Naive thymus-derived CD8-positive, alpha-beta T cell (primary cell): ENCODE data around the gene ZDHHC11B. TPM values are rescaled to one million over a fixed set of nuclear protein-coding genes. Genes with fewer than 3 reads are reported as not detected.
"Not testable (repeated sequence)": the region's sequence is repeated elsewhere in the genome, so short reads cannot be mapped to it uniquely, and the experiment has no call there.

ENCODE experiments used
- ATAC-seq, 2 donors: fragments of 150-1000 bp; cut with Tn5 transposase in 1 of 2; sonication (Bioruptor Pico), chemical (Tn5 transposase) in 1 of 2; 1 replicate in 1 of 2; 2 replicates in 1 of 2; pipeline ENCODE4 v1.10.0; 2021; ENCODE audit warnings: mild to moderate bottlenecking in 2 of 2, moderate library complexity in 2 of 2
- POLR2A ChIA-PET: fragments of 350-600 bp; sonication (Branson Sonifier 250); formaldehyde crosslinking; loops from one replicate; lab custom pipeline; 2021; ENCODE audit warnings: antibody characterized with exemption; lab: Charles Lee
- DNase-seq, 10 donors: peaks; one replicate each; pipeline versions ENCODE4 v3.0.0 to v3.0.0-alpha.2; 2020 to 2022
- H3K27ac Mint-ChIP-seq, 10 donors: one replicate each; pipeline ENCODE4 v1.8.0; 2020 to 2022; ENCODE audit warnings: mild to moderate bottlenecking in 10 of 10, mixed read lengths in 10 of 10, moderate library complexity in 4 of 10, inconsistent platforms in 1 of 10
- H3K27me3 Mint-ChIP-seq, 5 donors: one replicate each; pipeline ENCODE4 v1.8.0; 2021 to 2022; ENCODE audit warnings: mixed read lengths in 5 of 5
- H3K36me3 Mint-ChIP-seq, 3 donors: one replicate each; pipeline ENCODE4 v1.8.0; 2020 to 2022; ENCODE audit warnings: mixed read lengths in 3 of 3, mild to moderate bottlenecking in 2 of 3, inconsistent platforms in 1 of 3
- H3K4me1 Mint-ChIP-seq, 4 donors: one replicate each; pipeline ENCODE4 v1.8.0; 2021 to 2022; ENCODE audit warnings: mixed read lengths in 4 of 4
- H3K4me3 Mint-ChIP-seq, 10 donors: one replicate each; pipeline ENCODE4 v1.8.0; 2020 to 2022; ENCODE audit warnings: mild to moderate bottlenecking in 10 of 10, mixed read lengths in 10 of 10, moderate library complexity in 6 of 10, inconsistent platforms in 1 of 10
- H3K9me3 Mint-ChIP-seq, 9 donors: one replicate each; pipeline ENCODE4 v1.8.0; 2020 to 2022; ENCODE audit warnings: mixed read lengths in 9 of 9, mild to moderate bottlenecking in 3 of 9, inconsistent platforms in 1 of 9, moderate library complexity in 1 of 9
- polyA plus RNA-seq, 3 donors: library from polyadenylated mRNA; unstranded; fragments of 300-500 nt; fragmentation: Illumina TruSeq; gene quantifications; one replicate each; pipeline ENCODE4 v1.2.3, GENCODE V29; 2021
- total RNA-seq, 8 experiments: library from RNA in 2 of 8; stranded (reverse) in 2 of 8; gene quantifications; one replicate each; pipeline ENCODE4 v1.2.3 and lab custom pipeline; 2021 to 2026

Gene ZDHHC11B
- total and polyA plus RNA-seq, 5 experiments from 2014 or later = 1.1 to 2.3 TPM; not detected in 3

DNA sequence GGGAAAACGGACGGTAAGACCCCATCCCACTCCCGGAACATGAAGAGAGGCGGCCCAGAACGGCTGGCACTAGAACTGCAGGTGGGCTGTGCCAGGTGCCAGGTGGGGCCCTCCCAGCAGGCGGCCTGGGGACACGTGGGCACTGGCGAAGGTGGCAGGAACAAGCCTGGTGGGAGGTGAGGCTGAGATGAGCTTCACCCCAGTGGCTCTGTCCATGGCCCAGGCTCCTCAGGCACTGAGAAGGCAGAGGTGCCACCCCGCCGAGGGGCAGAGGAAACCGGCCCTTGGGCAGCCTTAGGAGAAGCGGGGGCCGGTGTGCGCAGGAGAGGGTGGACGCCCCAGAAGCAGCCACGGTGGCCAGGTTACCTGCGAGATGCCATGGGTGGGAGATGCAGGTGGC lies 4.0 kb downstream of the ZDHHC11B start:
- ATAC-seq, H3K4me1 Mint-ChIP-seq, H3K27me3 Mint-ChIP-seq, H3K36me3 Mint-ChIP-seq, H3K4me3 Mint-ChIP-seq, POLR2A ChIA-PET, H3K27ac Mint-ChIP-seq, H3K9me3 Mint-ChIP-seq: not testable (repeated sequence)
- peak in 1 of 10 donors; percentile 55 for DNase-seq

DNA sequence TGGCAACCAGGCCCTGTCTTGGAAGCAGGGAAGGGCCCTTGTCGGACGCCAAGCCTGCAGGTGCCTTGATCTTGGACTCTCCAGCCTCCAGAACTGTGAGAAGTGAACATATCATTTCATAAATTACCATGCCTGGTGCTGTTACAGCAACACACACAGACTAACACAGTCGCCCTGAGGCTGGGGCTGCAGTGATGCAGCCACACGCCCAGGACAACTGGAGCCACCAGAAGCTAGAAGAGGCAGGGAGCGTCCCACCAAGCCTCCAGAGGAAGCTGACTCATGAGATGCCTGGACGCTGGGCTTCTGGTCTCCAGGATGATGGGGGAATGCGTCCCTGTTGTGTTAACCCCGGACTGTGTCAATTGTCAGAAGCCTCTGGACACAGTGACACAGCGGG lies 5.6 kb downstream of the ZDHHC11B start:
- POLR2A ChIA-PET, ATAC-seq, H3K4me3 Mint-ChIP-seq, H3K27ac Mint-ChIP-seq, H3K36me3 Mint-ChIP-seq, H3K27me3 Mint-ChIP-seq, DNase-seq, H3K4me1 Mint-ChIP-seq, H3K9me3 Mint-ChIP-seq: not testable (repeated sequence)

DNA sequence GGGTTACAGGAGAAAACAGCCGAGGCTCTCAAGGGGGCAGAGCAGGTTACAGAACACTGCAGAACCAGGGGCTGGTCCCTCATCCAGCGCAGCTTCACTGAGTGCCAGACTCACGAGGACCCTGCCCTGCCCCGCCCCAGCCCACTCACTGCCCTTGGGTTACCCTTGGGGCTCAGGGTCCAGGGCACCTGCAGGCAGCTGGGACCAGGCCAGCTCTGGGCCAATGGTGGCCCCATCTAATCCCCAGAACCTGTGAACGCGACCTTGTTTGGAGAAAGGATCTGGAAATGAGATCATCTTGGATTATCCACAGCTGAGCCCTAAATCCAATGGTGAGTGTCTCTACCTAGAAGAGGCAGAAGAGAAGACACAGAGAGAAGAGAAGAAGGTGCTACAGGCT lies 6.1 kb downstream of the ZDHHC11B start:
- H3K27me3 Mint-ChIP-seq, DNase-seq, H3K36me3 Mint-ChIP-seq, H3K4me1 Mint-ChIP-seq, POLR2A ChIA-PET, H3K9me3 Mint-ChIP-seq, H3K4me3 Mint-ChIP-seq, ATAC-seq, H3K27ac Mint-ChIP-seq: not testable (repeated sequence)

DNA sequence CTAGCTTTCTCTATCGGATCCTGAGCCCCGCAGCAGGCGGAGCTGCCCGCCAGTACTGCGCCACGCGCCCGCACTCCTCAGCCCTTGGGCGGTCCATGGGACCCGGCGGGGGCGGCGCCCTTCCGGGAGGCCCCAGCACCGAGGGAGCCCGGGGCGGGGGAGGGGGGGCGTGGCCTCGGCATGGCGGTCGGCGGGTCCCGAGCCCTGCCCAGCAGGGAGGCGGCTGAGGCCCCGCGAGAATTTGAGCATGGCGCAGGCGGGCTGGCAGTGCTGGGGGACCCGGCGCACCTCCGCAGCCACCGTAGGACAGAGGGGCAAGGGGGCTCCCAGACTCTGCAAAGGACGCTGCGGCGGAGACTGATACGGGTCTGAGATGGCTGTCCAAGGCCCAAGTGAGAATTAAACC lies 6.8 kb downstream of the ZDHHC11B start:
- POLR2A ChIA-PET = no interaction called here
- no peak overlapping the region for H3K27ac Mint-ChIP-seq
- no peak for ATAC-seq
- no peaks in the 10 kb centered on the region for H3K36me3 Mint-ChIP-seq
- H3K4me3 Mint-ChIP-seq = no peak overlapping the region
- H3K27me3 Mint-ChIP-seq = peaks cover 0 to 10% (median 3%) of the 10 kb centered on the region in 5 donors
- no peaks in the 10 kb centered on the region for H3K9me3 Mint-ChIP-seq
- H3K4me1 Mint-ChIP-seq = no peaks in the 10 kb centered on the region
- no peak for DNase-seq

DNA sequence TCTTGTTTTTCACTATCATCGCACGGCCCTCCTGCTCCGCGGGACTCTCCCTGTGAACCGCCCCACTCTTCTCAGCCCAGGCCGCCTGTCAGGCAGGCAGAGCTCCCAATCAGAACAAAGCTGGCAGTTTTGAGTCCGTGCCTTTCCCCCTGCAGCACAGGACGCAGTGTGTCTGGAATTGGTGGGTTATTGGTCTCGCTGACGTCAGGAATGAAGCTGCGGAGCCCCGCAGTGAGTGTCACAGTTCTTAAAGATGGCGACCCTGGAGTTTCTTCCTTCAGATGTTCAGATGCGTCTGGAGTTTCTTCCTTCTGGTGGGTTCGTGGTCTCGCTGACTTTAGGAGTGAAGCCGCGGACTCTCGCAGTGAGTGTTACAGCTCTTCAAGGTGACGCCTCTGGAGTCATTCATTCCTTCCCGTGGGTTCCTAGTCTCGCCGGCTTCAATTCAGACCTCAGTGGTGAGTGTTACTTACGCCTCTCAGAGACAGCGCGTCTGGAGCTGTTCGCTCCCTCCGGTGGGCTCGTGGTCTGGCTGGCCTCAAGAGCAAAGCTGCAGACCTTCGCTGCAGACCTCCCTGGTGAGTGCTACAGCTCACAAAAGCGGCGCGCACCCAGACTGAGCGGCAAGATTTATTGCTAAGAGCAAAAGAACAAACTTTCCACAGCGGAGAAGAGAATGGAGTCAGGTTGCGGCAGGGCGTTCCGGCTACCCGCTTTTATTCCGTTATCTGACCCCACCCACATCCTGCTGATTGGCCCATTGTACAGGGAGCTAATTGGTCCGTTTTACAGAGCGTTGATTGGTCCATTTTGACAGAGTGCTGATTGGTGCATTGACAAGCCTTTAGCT lies 7.4 kb downstream of the ZDHHC11B start:
- POLR2A ChIA-PET = no interaction called here
- Mint-ChIP-seq H3K9me3 (no peaks in the 10 kb centered on the region), H3K27ac (no peak overlapping the region), H3K27me3 (peaks cover 0 to 10% (median 3%) of the 10 kb centered on the region in 5 donors), H3K4me3 (no peak overlapping the region), H3K36me3 (no peaks in the 10 kb centered on the region), H3K4me1 (no peaks in the 10 kb centered on the region)
- DNase-seq = peak in 1 of 10 donors; percentile 15
- no peak for ATAC-seq

DNA sequence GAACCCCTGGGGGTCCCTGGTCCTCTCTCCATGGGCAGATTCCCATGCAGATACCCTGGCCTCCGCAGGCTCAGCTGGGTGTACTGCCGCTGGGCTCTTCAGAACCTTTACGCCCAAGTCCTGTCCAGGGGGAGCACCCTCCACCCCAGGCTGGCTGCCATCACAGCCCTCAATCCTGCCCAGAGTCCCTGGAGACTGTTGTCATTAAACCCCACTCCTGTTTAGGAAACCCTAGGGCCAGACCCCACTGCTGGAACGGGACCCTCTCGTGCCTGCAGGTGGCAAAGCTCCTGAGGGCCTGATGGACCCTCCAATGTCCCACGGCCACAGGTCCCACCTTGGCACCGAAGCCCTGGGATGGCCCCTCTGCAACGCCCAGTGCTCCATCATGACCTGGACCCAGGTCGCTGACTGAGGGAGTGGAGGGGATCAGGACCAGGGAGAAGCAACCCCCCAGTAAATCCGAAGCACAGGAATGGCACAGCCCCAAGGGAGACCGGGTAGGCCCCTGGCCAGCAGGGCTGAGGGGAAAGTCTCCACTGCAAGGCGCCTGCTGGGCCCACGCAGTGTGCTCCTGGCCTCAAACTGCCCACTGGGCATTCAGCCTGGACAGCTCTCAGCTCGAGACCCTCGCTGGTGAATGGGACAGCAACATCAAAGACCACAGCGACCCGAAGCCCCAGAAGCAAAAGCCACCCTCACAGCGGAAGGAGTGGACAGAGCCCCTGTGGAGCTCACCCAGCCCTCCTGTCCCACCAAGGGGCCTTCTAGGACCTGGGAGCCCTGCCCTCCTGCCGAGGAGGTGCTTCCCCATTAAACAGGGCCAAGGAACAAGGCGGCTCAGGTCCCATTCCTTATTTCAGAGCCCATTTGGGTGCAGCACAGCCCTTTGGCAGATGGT lies 8.3 kb downstream of the ZDHHC11B start:
- Mint-ChIP-seq H3K27ac (no peak overlapping the region), H3K9me3 (no peaks in the 10 kb centered on the region), H3K27me3 (peaks cover 0 to 10% (median 3%) of the 10 kb centered on the region in 5 donors), H3K4me1 (no peaks in the 10 kb centered on the region), H3K36me3 (no peaks in the 10 kb centered on the region), H3K4me3 (no peak overlapping the region)
- DNase-seq = no peak
- POLR2A ChIA-PET = no interaction called here
- ATAC-seq = no peak

DNA sequence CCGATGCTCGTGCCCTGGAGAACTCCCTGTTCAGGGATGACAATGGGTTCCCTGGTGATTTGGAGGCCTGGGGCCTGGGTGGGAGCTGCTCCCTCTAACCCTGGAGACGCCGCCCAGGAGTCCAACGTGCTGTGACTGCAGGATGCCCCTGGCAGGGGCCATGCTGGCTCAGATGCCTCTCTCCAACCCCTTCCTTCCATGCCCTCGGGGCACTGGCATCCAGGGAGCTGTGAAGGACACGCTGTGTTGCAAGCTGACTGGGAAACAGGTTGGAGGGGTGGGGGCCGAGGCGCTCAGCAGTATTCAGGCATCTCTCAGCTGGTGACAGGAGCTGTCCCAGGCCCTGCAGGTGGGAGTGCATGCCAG lies 9.0 kb downstream of the ZDHHC11B start:
- H3K27ac Mint-ChIP-seq, H3K4me1 Mint-ChIP-seq, H3K36me3 Mint-ChIP-seq, POLR2A ChIA-PET, DNase-seq, H3K9me3 Mint-ChIP-seq, ATAC-seq, H3K4me3 Mint-ChIP-seq, H3K27me3 Mint-ChIP-seq: not testable (repeated sequence)

DNA sequence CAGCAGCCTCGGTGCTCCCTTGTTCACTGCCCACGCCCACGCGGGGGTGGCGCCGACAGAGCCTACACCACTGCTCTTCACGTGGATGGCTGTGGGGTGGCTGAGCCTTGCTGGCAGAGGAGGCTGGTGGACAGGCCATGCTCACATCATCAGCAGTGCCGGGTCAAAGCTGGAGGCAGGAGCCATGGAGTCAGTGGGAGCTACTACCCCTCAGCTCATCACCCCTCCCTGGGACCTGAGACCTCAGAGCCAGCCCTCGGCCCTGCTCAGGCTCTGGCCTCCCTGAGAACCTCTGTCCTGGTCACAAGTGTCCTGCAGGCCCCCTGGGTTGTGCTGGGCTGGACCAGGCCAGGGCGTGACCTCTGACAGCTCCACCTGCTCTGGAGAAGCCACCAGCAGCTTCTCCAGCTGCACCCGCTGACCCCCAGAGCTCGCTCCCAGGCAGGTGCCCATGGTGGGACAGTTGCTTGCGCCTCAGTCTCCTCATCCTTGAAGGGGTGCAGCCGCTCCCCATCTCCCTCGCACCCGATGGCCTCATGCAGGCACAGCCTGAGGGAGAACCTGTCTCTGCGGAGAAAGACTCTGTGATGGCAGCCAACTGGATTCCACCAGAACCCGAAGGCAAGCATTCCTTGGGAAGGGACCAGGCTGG lies 9.5 kb downstream of the ZDHHC11B start:
- H3K27me3 Mint-ChIP-seq, H3K36me3 Mint-ChIP-seq, H3K4me3 Mint-ChIP-seq, DNase-seq, H3K9me3 Mint-ChIP-seq, ATAC-seq, H3K4me1 Mint-ChIP-seq, H3K27ac Mint-ChIP-seq, POLR2A ChIA-PET: not testable (repeated sequence)

DNA sequence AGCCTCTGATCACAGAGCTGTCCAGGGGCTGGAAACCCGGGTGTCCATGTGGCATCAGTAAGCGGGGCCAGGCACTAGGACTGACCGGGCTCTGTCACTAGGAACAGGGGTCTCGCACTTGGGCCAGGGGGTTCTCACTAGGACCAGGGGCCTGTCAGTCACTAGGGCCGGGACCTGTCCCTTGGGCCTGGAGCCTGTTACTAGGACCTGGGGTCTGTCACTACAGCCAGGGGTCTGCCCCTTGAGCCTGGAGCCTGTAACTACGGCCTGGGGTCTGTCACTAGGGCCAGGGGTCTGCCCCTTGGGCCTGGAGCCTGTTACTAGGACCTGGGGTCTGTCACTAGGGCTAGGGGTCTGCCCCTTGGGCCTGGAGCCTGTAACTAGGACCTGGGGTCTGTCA lies 10.2 kb downstream of the ZDHHC11B start:
- H3K4me3 Mint-ChIP-seq, H3K9me3 Mint-ChIP-seq, H3K27me3 Mint-ChIP-seq, DNase-seq, ATAC-seq, H3K36me3 Mint-ChIP-seq, POLR2A ChIA-PET, H3K4me1 Mint-ChIP-seq, H3K27ac Mint-ChIP-seq: not testable (repeated sequence)

DNA sequence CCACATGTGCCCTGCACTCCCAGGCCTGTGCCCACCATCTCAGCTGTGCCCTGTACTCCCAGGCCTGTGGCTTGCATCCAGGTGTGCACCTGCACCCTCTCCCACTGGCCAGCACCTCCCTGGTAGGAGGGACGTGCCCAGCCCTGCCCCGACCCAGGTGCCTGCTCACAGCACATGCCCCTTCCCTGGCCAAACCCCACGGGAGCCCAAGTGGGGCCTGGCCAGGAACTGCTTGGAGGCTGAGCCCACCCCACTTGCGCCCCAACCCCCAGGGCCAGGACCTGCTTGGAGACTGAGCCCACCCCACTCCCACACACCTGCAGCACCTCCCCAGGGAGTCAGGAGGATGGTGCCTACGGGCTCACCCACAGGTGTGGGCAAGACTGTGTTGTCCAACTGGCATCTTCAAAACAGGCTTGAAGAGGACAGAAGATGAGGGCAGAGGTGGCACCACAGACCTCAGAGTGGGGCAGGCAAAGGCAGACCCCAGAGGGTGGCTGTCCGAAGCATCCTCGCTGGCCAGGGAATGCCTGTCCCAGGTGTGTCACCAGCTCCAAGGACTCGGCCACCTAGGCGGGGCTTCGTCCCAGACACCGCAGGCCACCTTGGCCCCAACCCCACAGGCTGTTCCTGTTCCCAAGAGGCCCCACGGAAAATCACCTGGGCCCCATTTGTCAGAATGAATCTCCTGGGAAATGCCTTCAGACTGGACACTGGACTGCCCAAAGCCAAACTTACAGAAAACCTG lies 10.8 kb downstream of the ZDHHC11B start:
- peaks cover 0 to 10% (median 3%) of the 10 kb centered on the region in 5 donors for H3K27me3 Mint-ChIP-seq
- no peaks in the 10 kb centered on the region for H3K9me3 Mint-ChIP-seq
- POLR2A ChIA-PET = no interaction called here
- H3K4me3 Mint-ChIP-seq = no peak overlapping the region
- no peak for ATAC-seq
- H3K36me3 Mint-ChIP-seq = no peaks in the 10 kb centered on the region
- H3K4me1 Mint-ChIP-seq = no peaks in the 10 kb centered on the region
- no peak for DNase-seq
- no peak overlapping the region for H3K27ac Mint-ChIP-seq

DNA sequence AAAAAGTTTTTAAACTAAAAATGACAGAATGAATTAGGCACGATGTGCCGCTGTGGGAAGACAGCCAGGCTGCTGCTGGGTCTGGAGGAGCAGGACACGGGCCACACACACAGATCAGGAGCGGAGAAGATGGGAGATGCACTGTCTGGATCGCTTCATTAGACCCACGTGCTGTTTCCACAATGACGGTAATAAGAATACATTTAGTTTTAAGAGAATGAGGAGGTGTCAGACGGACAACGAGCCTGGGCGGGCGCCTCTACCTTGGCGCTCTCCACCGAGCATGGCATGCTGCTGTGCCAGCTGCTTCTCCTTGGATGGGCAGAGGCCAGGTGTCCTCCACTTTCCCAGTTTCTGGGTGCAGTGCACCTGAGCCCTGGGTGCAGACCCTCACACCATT lies 11.6 kb downstream of the ZDHHC11B start:
- H3K27ac Mint-ChIP-seq, DNase-seq, H3K9me3 Mint-ChIP-seq, H3K4me3 Mint-ChIP-seq, H3K27me3 Mint-ChIP-seq, H3K4me1 Mint-ChIP-seq, POLR2A ChIA-PET, ATAC-seq, H3K36me3 Mint-ChIP-seq: not testable (repeated sequence)

DNA sequence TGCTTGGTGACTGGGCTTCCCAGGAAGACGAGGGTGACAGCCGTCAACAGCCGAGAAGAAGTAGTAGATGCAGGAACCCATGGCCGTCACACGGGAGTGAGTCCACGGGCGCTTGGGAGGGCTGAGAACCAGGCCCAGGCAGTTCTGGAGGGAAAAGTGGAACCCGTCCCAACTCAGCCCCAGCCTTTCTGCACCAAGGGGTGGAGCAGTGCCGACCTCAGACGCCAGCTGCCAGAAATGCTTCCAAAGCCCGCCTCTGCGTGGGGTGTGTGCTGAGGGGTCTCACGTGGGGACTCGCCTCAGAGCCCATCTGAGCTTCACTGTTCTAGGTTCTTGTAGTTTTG lies 12.0 kb downstream of the ZDHHC11B start:
- POLR2A ChIA-PET, H3K27ac Mint-ChIP-seq, H3K36me3 Mint-ChIP-seq, H3K4me3 Mint-ChIP-seq, H3K9me3 Mint-ChIP-seq, ATAC-seq, H3K27me3 Mint-ChIP-seq, H3K4me1 Mint-ChIP-seq, DNase-seq: not testable (repeated sequence)
